ENCODE data around the gene S100A11. TPM values are rescaled to one million over a fixed set of nuclear protein-coding genes. Genes with fewer than 3 reads are reported as not detected.
A peak's percentile ranks its signal among the peaks of the same experiment; 100 is the strongest.

Gene S100A11
- total RNA-seq, 3 donors from 2014 or later: 220 to 325 (median 275) TPM

- Histone ChIP-seq H3K36me3 (no peaks in the 10 kb centered on the region), H3K4me1 (no peaks in the 10 kb centered on the region), H3K27me3 (no peaks in the 10 kb centered on the region), H3K9me3 (no peaks in the 10 kb centered on the region), H3K4me3 (no peak overlapping the region), H3K27ac (no peak overlapping the region)
- peak; percentile 82 to 90 for DNase-seq (ENCODE audit: low spot score in 2 of 2)
- TF ChIP-seq CTCF (IDR thresholded peaks at IDR 0.05): peak; percentile 92 to 94 (median 94)
- no peak for TF ChIP-seq POLR2AphosphoS5 (IDR thresholded peaks at IDR 0.05)
- intact Hi-C loops (cut with DNase I; ENCODE audit: low total_unique reads): no loop called here
These were observed 15.8 kb upstream of the S100A11 start for GRCh38 chr1:152052606-152053005.

- no peaks in the 10 kb centered on the region for H3K4me1 ChIP-seq
- H3K27me3 ChIP-seq: no peaks in the 10 kb centered on the region
- no peak for DNase-seq (ENCODE audit: low spot score in 2 of 2)
- TF ChIP-seq POLR2AphosphoS5 (IDR thresholded peaks at IDR 0.05): no peak
- no peak for TF ChIP-seq CTCF (IDR thresholded peaks at IDR 0.05)
- no peak for TF ChIP-seq POLR2A (IDR thresholded peaks at IDR 0.05)
- no peak overlapping the region for H3K4me3 ChIP-seq
- intact Hi-C loops (cut with DNase I; ENCODE audit: low total_unique reads): no loop called here
- H3K27ac ChIP-seq: peak overlapping the region in 1 of 2 donors; percentile 34
- no peaks in the 10 kb centered on the region for H3K9me3 ChIP-seq
- H3K36me3 ChIP-seq: no peaks in the 10 kb centered on the region
These were observed 14.3 kb upstream of the S100A11 start for GRCh38 chr1:152050886-152051675.

GRCh38 chr1:152049291-152050083 is 12.7 kb upstream of the S100A11 start:
- no peak for DNase-seq (ENCODE audit: low spot score in 2 of 2)

GRCh38 chr1:152048416-152049009 is 11.7 kb upstream of the S100A11 start:
- DNase-seq (ENCODE audit: low spot score in 2 of 2): peak; percentile 90 to 93

More at GRCh38 chr1:152049291-152050083, 12.7 kb upstream of the S100A11 start:
- Histone ChIP-seq H3K27ac (peak overlapping the region in 1 of 2 donors; percentile 94), H3K9me3 (no peaks in the 10 kb centered on the region), H3K27me3 (no peaks in the 10 kb centered on the region), H3K36me3 (no peaks in the 10 kb centered on the region), H3K4me1 (no peaks in the 10 kb centered on the region), H3K4me3 (no peak overlapping the region)
- TF ChIP-seq POLR2A (IDR thresholded peaks at IDR 0.05): no peak
- TF ChIP-seq POLR2AphosphoS5 (IDR thresholded peaks at IDR 0.05): no peak
- no peak for TF ChIP-seq CTCF (IDR thresholded peaks at IDR 0.05)
- intact Hi-C loops (cut with DNase I; ENCODE audit: low total_unique reads): no loop called here

More at GRCh38 chr1:152048416-152049009, 11.7 kb upstream of the S100A11 start:
- Histone ChIP-seq H3K4me1 (no peaks in the 10 kb centered on the region), H3K4me3 (peak overlapping the region in 2 of 3 donors; percentile 33 to 57), H3K27ac (peak overlapping the region; percentile 94 to 96), H3K9me3 (no peaks in the 10 kb centered on the region), H3K27me3 (no peaks in the 10 kb centered on the region), H3K36me3 (no peaks in the 10 kb centered on the region)
- TF ChIP-seq POLR2A (IDR thresholded peaks at IDR 0.05) (no peak), POLR2AphosphoS5 (IDR thresholded peaks at IDR 0.05) (peak in 2 of 3 donors; percentile 50 to 61), CTCF (IDR thresholded peaks at IDR 0.05) (peak in 2 of 3 donors; percentile 43 to 44)
- intact Hi-C loops (cut with DNase I; ENCODE audit: low total_unique reads): no loop called here

All from breast epithelium (tissue), 4 donors.